D341Med (cell line): ENCODE data around the gene SMIM14.
"Not testable (repeated sequence)": the region's sequence is repeated elsewhere in the genome, so short reads cannot be mapped to it uniquely, and the experiment has no call there.

ENCODE experiments used
- DNase-seq: peaks from one replicate; pipeline ENCODE4 v3.0.0; 2012; ENCODE audit warnings: low spot score

The SMIM14 gene

GRCh38 chr4:39638354-39639239, at the start of gene SMIM14:
Gene SMIM14 (minus strand): TSS chr4:39638865. CDS start chr4:39605145, 33,720 bp downstream.
- peak; percentile 100 for DNase-seq

GRCh38 chr4:39687014-39687413, 48.3 kb upstream of the SMIM14 start:
- no peak for DNase-seq

GRCh38 chr4:39685990-39686389, 47.3 kb upstream of the SMIM14 start:
- DNase-seq, result no peak

- no peak for DNase-seq
Measured at GRCh38 chr4:39682138-39682537, 43.5 kb upstream of the SMIM14 start.

- DNase-seq, result not testable (repeated sequence)
Measured at GRCh38 chr4:39681003-39681402, 42.3 kb upstream of the SMIM14 start.

- DNase-seq, result not testable (repeated sequence)
Measured at GRCh38 chr4:39675681-39676080, 37.0 kb upstream of the SMIM14 start.

GRCh38 chr4:39670296-39670695, 31.6 kb upstream of the SMIM14 start:
- DNase-seq, result not testable (repeated sequence)

GRCh38 chr4:39668887-39669286, 30.2 kb upstream of the SMIM14 start:
- DNase-seq, result no peak

- DNase-seq, result no peak
Measured at GRCh38 chr4:39667706-39668105, 29.0 kb upstream of the SMIM14 start.

GRCh38 chr4:39664828-39665731, 26.4 kb upstream of the SMIM14 start:
- DNase-seq, result no peak

GRCh38 chr4:39662683-39663082, 24.0 kb upstream of the SMIM14 start:
- DNase-seq, result no peak

- no peak for DNase-seq
Measured at GRCh38 chr4:39660757-39661156, 22.1 kb upstream of the SMIM14 start.

- DNase-seq, result no peak
Measured at GRCh38 chr4:39660045-39660444, 21.4 kb upstream of the SMIM14 start.

- DNase-seq, result no peak
Measured at GRCh38 chr4:39658756-39659155, 20.1 kb upstream of the SMIM14 start.

GRCh38 chr4:39657465-39657864, 18.8 kb upstream of the SMIM14 start:
- no peak for DNase-seq

- DNase-seq, result not testable (repeated sequence)
Measured at GRCh38 chr4:39656638-39657037, 18.0 kb upstream of the SMIM14 start.

- no peak for DNase-seq
Measured at GRCh38 chr4:39655876-39656275, 17.2 kb upstream of the SMIM14 start.

GRCh38 chr4:39655211-39655610, 16.5 kb upstream of the SMIM14 start:
- no peak for DNase-seq

- not testable (repeated sequence) for DNase-seq
Measured at GRCh38 chr4:39651586-39651985, 12.9 kb upstream of the SMIM14 start.

GRCh38 chr4:39649639-39650265, 11.1 kb upstream of the SMIM14 start:
- DNase-seq, result no peak

- no peak for DNase-seq
Measured at GRCh38 chr4:39648827-39649558, 10.3 kb upstream of the SMIM14 start.

- DNase-seq, result no peak
Measured at GRCh38 chr4:39648213-39648612, 9.5 kb upstream of the SMIM14 start.
